HepG2 (cell line): ENCODE results near the gene TLK1. TPM values are rescaled to one million over a fixed set of nuclear protein-coding genes. Genes with fewer than 3 reads are reported as not detected.

Experiments used
- ATF4 ChIP-seq, 2 experiments: fragments of 450-650 bp in 1 of 2; sonication (generic) in 1 of 2; formaldehyde crosslinking; IDR thresholded peaks; 2 replicates each; pipeline versions ENCODE4 v1.5.0 to v1.8.0; 2020 to 2022; ENCODE audit warnings: mild to moderate bottlenecking in 1 of 2, missing genetic modification reagents in 1 of 2
- BATF2 ChIP-seq: sonication (generic); formaldehyde crosslinking; IDR thresholded peaks from 2 replicates; pipeline ENCODE4 v1.8.0; 2022; ENCODE audit warnings: mild to moderate bottlenecking, missing genetic modification reagents, moderate library complexity
- CBX2 ChIP-seq, 2 experiments: fragments of 200-600 bp in 1 of 2; sonication (generic); formaldehyde crosslinking in 1 of 2; IDR thresholded peaks; 2 replicates each; pipeline versions ENCODE4 v1.7.0 to v1.8.1; 2018 to 2022; ENCODE audit warnings: low read depth in 2 of 2, low read length in 1 of 2, mild to moderate bottlenecking in 1 of 2, missing genetic modification reagents in 1 of 2
- CCDC6 ChIP-seq: sonication (generic); formaldehyde crosslinking; IDR thresholded peaks from 2 replicates; pipeline ENCODE4 v1.8.1; 2022; ENCODE audit warnings: mild to moderate bottlenecking, missing genetic modification reagents, moderate library complexity
- E2F1 ChIP-seq: sonication (generic); formaldehyde crosslinking; IDR thresholded peaks from 2 replicates; pipeline ENCODE4 v1.5.0; 2020; ENCODE audit warnings: missing genetic modification reagents
- FOXM1 ChIP-seq: sonication (generic); formaldehyde crosslinking; IDR thresholded peaks from 2 replicates; pipeline ENCODE4 v1.5.0; 2020; ENCODE audit warnings: missing genetic modification reagents
- GATAD1 ChIP-seq: IDR thresholded peaks from 2 replicates; pipeline ENCODE4 v1.6.1; 2016; ENCODE audit warnings: missing genetic modification reagents, missing compliant biosample characterization
- HMGA1 ChIP-seq: sonication (generic); formaldehyde crosslinking; conservative IDR thresholded peaks from 2 replicates; pipeline ENCODE4 v1.4.0; 2020; ENCODE audit warnings: missing genetic modification reagents
- HNRNPH1 ChIP-seq: fragments of 200-400 bp; formaldehyde crosslinking; optimal IDR thresholded peaks from 2 replicates; pipeline ENCODE3; 2017; ENCODE audit warnings: mild to moderate bottlenecking, low read depth, low read length
- NCOA5 ChIP-seq: sonication (generic); formaldehyde crosslinking; IDR thresholded peaks from 2 replicates; pipeline ENCODE4 v1.4.0; 2020; ENCODE audit warnings: missing genetic modification reagents
- PRPF4 ChIP-seq: fragments of 200-400 bp; formaldehyde crosslinking; IDR thresholded peaks from 2 replicates; pipeline ENCODE4 v1.6.1; 2016; ENCODE audit warnings: low read length, low read depth; ENCODE audit not compliant: poor library complexity, severe bottlenecking
- SIX1 ChIP-seq: sonication (generic); formaldehyde crosslinking; IDR thresholded peaks from 2 replicates; pipeline ENCODE4 v1.4.0; 2020; ENCODE audit warnings: missing genetic modification reagents, borderline replicate concordance
- TCF7 ChIP-seq: sonication (generic); IDR thresholded peaks from 2 replicates; pipeline ENCODE4 v1.6.1; 2016; ENCODE audit warnings: antibody characterized with exemption, low read depth
- ZBTB25 ChIP-seq: IDR thresholded peaks from 2 replicates; pipeline ENCODE4 v1.6.1; 2018; ENCODE audit warnings: missing genetic modification reagents
- ZBTB43 ChIP-seq: sonication (generic); formaldehyde crosslinking; conservative IDR thresholded peaks from 2 replicates; pipeline ENCODE4 v1.4.0; 2020; ENCODE audit warnings: missing genetic modification reagents
- ZFP1 ChIP-seq: IDR thresholded peaks from 2 replicates; pipeline ENCODE4 v1.6.1; 2016
- ZGPAT ChIP-seq: IDR thresholded peaks from 2 replicates; pipeline ENCODE4 v1.6.1; 2016; ENCODE audit warnings: mild to moderate bottlenecking
- ZNF3 ChIP-seq: IDR thresholded peaks from 2 replicates; pipeline ENCODE4 v1.7.0; 2017; ENCODE audit warnings: inconsistent platforms
- ZSCAN31 ChIP-seq: sonication (generic); formaldehyde crosslinking; IDR thresholded peaks from 2 replicates; pipeline ENCODE4 v1.5.0; 2020; ENCODE audit warnings: low read depth, mild to moderate bottlenecking, missing genetic modification reagents
- ZSCAN5A ChIP-seq: sonication (generic); formaldehyde crosslinking; IDR thresholded peaks from 2 replicates; pipeline ENCODE4 v1.8.0; 2022; ENCODE audit warnings: mild to moderate bottlenecking, missing genetic modification reagents, borderline replicate concordance
- polyA plus RNA-seq, 8 experiments: library from polyadenylated mRNA; depleted of rRNA in 3 of 8; stranded (reverse) in 7 of 8; unstranded in 1 of 8; fragments of >200 nt; fragmentation: Illumina TruSeq in 4 of 8; extraction: Trizol in 4 of 8; gene quantifications; 2 replicates each; pipeline versions ENCODE4 v1.2.1 to v1.2.3, GENCODE V29; 2011 to 2016; ENCODE audit warnings: low read depth in 4 of 8, missing spikeins in 1 of 8, mixed read lengths in 1 of 8; ENCODE audit not compliant: insufficient read depth in 1 of 8
- total RNA-seq, 5 experiments: library from RNA; depleted of rRNA; stranded (reverse); fragments of >200 nt; fragmentation: Illumina TruSeq; extraction: Trizol; gene quantifications; 2 replicates each; pipeline ENCODE4 v1.2.3, GENCODE V29; 2016; ENCODE audit warnings: low read depth in 1 of 5

Gene TLK1
- total and polyA plus RNA-seq, 2 of the 13 experiments (the other 11 are each of a cell fraction or from before 2014, with no cell fraction given) = 16.8 to 28.7 TPM

GRCh38 chr2:171154348-171154747 is 6.3 kb downstream of the TLK1 start (continued):
- TF ChIP-seq ZGPAT (CRISPR knock-in tag) (no peak), ATF4 (CRISPR knock-in tag; IDR thresholded peaks at IDR 0.05) (no peak), BATF2 (CRISPR knock-in tag) (no peak), CBX2 (IDR thresholded peaks at IDR 0.05; ENCODE audit: low read depth, low read length) (no peak), CBX2 (CRISPR knock-in tag; IDR thresholded peaks at IDR 0.05; ENCODE audit: low read depth) (no peak), TCF7 (no peak), ZBTB25 (0 out of 2 replicates have a peak, but pooled peaks have one; percentile 26), SIX1 (CRISPR knock-in tag) (peak; percentile 47; the same call in 1 of the 2 replicates), GATAD1 (CRISPR knock-in tag) (no peak), ZNF3 (no peak), ZSCAN31 (CRISPR knock-in tag) (no peak), PRPF4 (no peak), HNRNPH1 (no peak), E2F1 (CRISPR knock-in tag) (no peak), NCOA5 (CRISPR knock-in tag) (no peak), HMGA1 (no peak), FOXM1 (CRISPR knock-in tag) (no peak), ZSCAN5A (CRISPR knock-in tag) (no peak), CCDC6 (no peak), ZFP1 (CRISPR knock-in tag) (no peak; the same call in 1 of the 2 replicates), ZBTB43 (CRISPR knock-in tag) (no peak)
